ENCODE measurements around the gene ZFR2. TPM values are rescaled to one million over a fixed set of nuclear protein-coding genes. Genes with fewer than 3 reads are reported as not detected.

ZFR2 gene
- polyA plus RNA-seq, 3 donors: not detected

DNA sequence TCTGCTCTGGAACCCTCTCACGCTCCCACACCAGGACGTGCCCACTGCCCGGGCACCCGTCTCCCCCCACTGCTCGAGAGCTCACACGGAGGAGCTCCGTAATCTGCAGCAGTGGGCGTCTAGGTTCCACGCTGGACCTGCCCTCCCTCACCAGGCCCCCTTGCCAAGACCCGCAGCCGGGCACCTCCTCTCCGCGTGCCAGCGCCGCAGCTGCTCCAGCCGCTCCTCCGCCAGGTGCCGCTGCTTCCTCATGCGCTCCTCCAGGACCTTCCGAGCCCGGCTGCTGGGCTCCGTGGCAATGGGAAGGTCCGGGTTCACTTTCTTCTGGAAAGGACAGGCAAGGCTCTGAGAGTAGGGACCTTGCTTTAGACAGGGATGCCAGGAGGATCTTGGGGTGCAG lies 47.7 kb downstream of the ZFR2 start:
- no peak for DNase-seq
- Histone ChIP-seq H3K79me2 (ENCODE audit: insufficient read depth, low read length) (no peaks in the 10 kb centered on the region), H2AFZ (ENCODE audit: insufficient read depth, low read depth, low read length, poor library complexity, severe bottlenecking) (no peak overlapping the region), H3K27ac (ENCODE audit: low read depth in 1 of 2, low read length in 2 of 2) (no peak overlapping the region), H3K9me3 (replicated peaks in 1 of 2; ENCODE audit: control insufficient read depth in 1 of 2, insufficient read depth in 1 of 2, low read length in 2 of 2) (no peaks in the 10 kb centered on the region), H3K36me3 (replicated peaks in 1 of 2; ENCODE audit: control insufficient read depth in 1 of 2, insufficient read depth in 2 of 2, low read length in 2 of 2) (no peaks in the 10 kb centered on the region), H3K9ac (ENCODE audit: insufficient read depth, low read length, poor library complexity, severe bottlenecking) (no peak overlapping the region), H3K27me3 (ENCODE audit: control insufficient read depth in 2 of 2, insufficient read depth in 2 of 2, low read length in 2 of 2) (no peaks in the 10 kb centered on the region), H3K4me1 (ENCODE audit: control insufficient read depth in 1 of 2, insufficient read depth in 2 of 2, low read length in 2 of 2) (peaks cover 8 to 18% of the 10 kb centered on the region in 2 donors), H3K4me3 (replicated peaks in 1 of 3; ENCODE audit: low read depth in 2 of 3, low read length in 3 of 3) (no peak overlapping the region), H3K4me2 (replicated peaks; ENCODE audit: extremely low read depth, low read length, poor library complexity, severe bottlenecking) (no peak overlapping the region), H4K20me1 (ENCODE audit: insufficient read depth, low read length) (no peaks in the 10 kb centered on the region)
- Mint-ChIP-seq H3K27me3 (ENCODE audit: low read depth in 3 of 3) (peaks cover 9 to 22% (median 14%) of the 10 kb centered on the region in 3 donors), H3K4me3 (no peak overlapping the region), H3K9me3 (peaks cover 0 to 3% (median 0%) of the 10 kb centered on the region in 7 donors), H3K27ac (no peak overlapping the region), H3K4me1 (peaks cover 14% of the 10 kb centered on the region), H3K36me3 (no peaks in the 10 kb centered on the region)
- TF ChIP-seq, protein P1, sequence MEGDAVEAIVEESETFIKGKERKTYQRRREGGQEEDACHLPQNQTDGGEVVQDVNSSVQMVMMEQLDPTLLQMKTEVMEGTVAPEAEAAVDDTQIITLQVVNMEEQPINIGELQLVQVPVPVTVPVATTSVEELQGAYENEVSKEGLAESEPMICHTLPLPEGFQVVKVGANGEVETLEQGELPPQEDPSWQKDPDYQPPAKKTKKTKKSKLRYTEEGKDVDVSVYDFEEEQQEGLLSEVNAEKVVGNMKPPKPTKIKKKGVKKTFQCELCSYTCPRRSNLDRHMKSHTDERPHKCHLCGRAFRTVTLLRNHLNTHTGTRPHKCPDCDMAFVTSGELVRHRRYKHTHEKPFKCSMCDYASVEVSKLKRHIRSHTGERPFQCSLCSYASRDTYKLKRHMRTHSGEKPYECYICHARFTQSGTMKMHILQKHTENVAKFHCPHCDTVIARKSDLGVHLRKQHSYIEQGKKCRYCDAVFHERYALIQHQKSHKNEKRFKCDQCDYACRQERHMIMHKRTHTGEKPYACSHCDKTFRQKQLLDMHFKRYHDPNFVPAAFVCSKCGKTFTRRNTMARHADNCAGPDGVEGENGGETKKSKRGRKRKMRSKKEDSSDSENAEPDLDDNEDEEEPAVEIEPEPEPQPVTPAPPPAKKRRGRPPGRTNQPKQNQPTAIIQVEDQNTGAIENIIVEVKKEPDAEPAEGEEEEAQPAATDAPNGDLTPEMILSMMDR (IDR thresholded peaks at IDR 0.05): no peak
- 95% methylated on average over 22 of the region's 23 CpGs for WGBS (ENCODE audit: insufficient coverage)
- intact Hi-C loops (cut with micrococcal nuclease): loop anchor here (5.0 kb wide), 2 partner anchors 59 to 154 kb away; partner anchors contain the start of genes APBA3 (in 1 of the 2) and MRPL54 (in 1 of the 2)

DNA sequence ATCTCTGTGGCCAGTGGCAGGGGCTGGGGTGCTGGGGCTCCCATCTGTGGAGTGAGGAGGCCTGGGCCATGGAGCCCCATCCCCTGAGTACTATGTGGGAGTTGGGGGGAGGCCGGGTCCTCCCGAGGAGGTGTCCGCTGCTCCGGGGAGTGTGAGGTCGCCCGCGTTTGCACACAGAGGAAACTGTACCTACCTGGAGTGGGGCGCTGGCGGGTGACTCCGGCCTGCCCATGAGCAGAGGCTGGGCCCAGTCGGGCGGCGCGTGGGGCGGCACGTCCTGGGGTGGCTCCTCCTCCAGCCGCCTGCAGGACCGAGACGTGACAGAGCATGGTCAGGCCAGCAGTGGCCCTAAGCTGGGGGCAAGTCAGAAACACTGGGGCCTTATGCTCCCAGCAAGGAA lies 48.8 kb downstream of the ZFR2 start:
- Histone ChIP-seq H3K4me3 (replicated peaks in 1 of 3; ENCODE audit: low read depth in 2 of 3, low read length in 3 of 3) (no peak overlapping the region), H3K9ac (ENCODE audit: insufficient read depth, low read length, poor library complexity, severe bottlenecking) (no peak overlapping the region), H3K9me3 (replicated peaks in 1 of 2; ENCODE audit: control insufficient read depth in 1 of 2, insufficient read depth in 1 of 2, low read length in 2 of 2) (no peaks in the 10 kb centered on the region), H3K27me3 (ENCODE audit: control insufficient read depth in 2 of 2, insufficient read depth in 2 of 2, low read length in 2 of 2) (no peaks in the 10 kb centered on the region), H3K36me3 (replicated peaks in 1 of 2; ENCODE audit: control insufficient read depth in 1 of 2, insufficient read depth in 2 of 2, low read length in 2 of 2) (no peaks in the 10 kb centered on the region), H2AFZ (ENCODE audit: insufficient read depth, low read depth, low read length, poor library complexity, severe bottlenecking) (no peak overlapping the region), H4K20me1 (ENCODE audit: insufficient read depth, low read length) (no peaks in the 10 kb centered on the region), H3K4me2 (replicated peaks; ENCODE audit: extremely low read depth, low read length, poor library complexity, severe bottlenecking) (no peak overlapping the region), H3K79me2 (ENCODE audit: insufficient read depth, low read length) (no peaks in the 10 kb centered on the region), H3K4me1 (ENCODE audit: control insufficient read depth in 1 of 2, insufficient read depth in 2 of 2, low read length in 2 of 2) (peaks cover 8 to 18% of the 10 kb centered on the region in 2 donors), H3K27ac (ENCODE audit: low read depth in 1 of 2, low read length in 2 of 2) (no peak overlapping the region)
- peaks cover 0 to 3% (median 0%) of the 10 kb centered on the region in 7 donors for H3K9me3 Mint-ChIP-seq
- DNase-seq: no peak
- H3K27ac Mint-ChIP-seq: no peak overlapping the region
- H3K4me3 Mint-ChIP-seq: no peak overlapping the region
- intact Hi-C loops (cut with micrococcal nuclease): loop anchor here (5.0 kb wide), 2 partner anchors 58 to 153 kb away; partner anchors contain the start of genes APBA3 (in 1 of the 2) and MRPL54 (in 1 of the 2)
- H3K4me1 Mint-ChIP-seq: peaks cover 14% of the 10 kb centered on the region
- peaks cover 9 to 25% (median 14%) of the 10 kb centered on the region in 3 donors for H3K27me3 Mint-ChIP-seq (ENCODE audit: low read depth in 3 of 3)
- H3K36me3 Mint-ChIP-seq: no peaks in the 10 kb centered on the region
- 93% methylated on average over 19 of the region's 19 CpGs for WGBS (ENCODE audit: insufficient coverage)
- TF ChIP-seq, protein P1 (IDR thresholded peaks at IDR 0.05): no peak
